Fibroblast of lung (primary cell): ENCODE measurements around the gene EGR1.

Experiments
- CTCF ChIP-seq, 2 donors: IDR thresholded peaks in 1 of 2; conservative IDR thresholded peaks in 1 of 2; 1 replicate in 1 of 2; 2 replicates in 1 of 2; pipeline ENCODE4 v1.5.1; 2011 to 2012; ENCODE audit warnings: low read length in 2 of 2, control low read depth in 1 of 2, inconsistent platforms in 1 of 2, low read depth in 1 of 2, mild to moderate bottlenecking in 1 of 2
- EZH2 ChIP-seq: IDR thresholded peaks from 2 replicates; pipeline ENCODE4 v1.5.1; 2012; ENCODE audit warnings: low read length, control low read depth, mild to moderate bottlenecking; ENCODE audit errors: missing control alignments

DNA sequence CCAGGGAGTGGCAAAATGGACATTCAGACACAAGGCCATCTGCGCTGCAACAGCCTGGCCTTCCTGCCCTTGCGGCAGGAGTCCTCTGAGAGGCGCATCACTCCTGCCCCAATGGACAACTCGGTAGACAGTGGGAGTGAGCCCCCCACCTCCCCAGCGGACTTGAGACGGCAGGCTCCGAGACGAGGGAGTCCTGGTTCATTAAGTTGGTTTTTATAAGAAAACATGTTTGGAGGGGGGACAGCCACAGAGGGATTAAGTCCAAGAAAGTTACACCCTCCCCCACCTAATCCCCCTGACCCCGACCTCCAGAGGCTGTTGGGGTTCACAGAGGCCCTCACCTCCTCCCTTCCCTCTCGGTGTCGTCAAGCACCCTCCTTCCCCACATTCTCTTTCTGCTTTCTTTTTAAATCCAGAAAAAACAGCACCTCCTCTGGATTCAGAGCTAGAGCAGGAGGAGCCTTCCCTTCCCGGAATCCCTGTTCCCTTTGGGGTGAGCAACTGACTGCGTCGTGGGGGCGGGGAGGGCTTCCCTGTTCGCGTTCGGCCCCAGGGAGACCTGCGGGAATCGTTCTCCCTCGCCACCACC lies 1.8 kb upstream of the EGR1 start:
- TF ChIP-seq CTCF (conservative IDR thresholded peaks at IDR 0.05 in 1 of 2, IDR thresholded peaks at IDR 0.05 in 1 of 2; ENCODE audit: low read depth in 1 of 2, low read length in 2 of 2) = no peak
- no peak for TF ChIP-seq EZH2
